Lower leg skin (tissue), 3 donors: ENCODE measurements around the gene CFDP1.
"Not testable (repeated sequence)": the region's sequence is repeated elsewhere in the genome, so short reads cannot be mapped to it uniquely, and the experiment has no call there.

Source experiments
- POLR2A ChIP-seq, 2 donors: fragments of 450-650 bp; IDR thresholded peaks; one replicate each; pipeline ENCODE4 v1.6.1; 2016 to 2017; ENCODE audit warnings: antibody characterized with exemption in 2 of 2, mild to moderate bottlenecking in 1 of 2, moderate library complexity in 1 of 2
- TF ChIP-seq, protein P1 (sequence below), 3 donors: fragments of 450-650 bp; IDR thresholded peaks; one replicate each; pipeline ENCODE4 v1.5.1; 2016; ENCODE audit warnings: antibody characterized with exemption in 3 of 3, mild to moderate bottlenecking in 3 of 3, moderate library complexity in 2 of 3

DNA sequence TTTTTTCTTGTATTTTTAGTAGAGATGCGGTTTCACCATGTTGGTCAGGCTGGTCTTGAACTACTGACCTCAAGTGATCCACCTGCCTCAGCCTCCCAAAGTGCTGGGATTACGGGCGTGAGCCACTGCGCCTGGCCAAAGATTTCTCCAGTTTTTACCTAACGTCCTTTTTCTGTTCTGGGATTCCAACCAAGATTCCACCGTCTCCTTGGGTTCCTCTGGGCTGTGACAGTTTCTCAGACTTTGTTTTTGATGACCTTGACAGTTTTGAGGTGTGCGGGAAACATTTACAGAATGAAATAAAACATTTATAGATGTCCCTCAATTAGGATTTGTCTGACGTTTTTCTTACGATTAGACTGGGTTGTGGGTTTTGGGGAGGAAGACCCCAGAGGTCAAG is 163.9 kb downstream of the CFDP1 start:
- TF ChIP-seq, protein P1, sequence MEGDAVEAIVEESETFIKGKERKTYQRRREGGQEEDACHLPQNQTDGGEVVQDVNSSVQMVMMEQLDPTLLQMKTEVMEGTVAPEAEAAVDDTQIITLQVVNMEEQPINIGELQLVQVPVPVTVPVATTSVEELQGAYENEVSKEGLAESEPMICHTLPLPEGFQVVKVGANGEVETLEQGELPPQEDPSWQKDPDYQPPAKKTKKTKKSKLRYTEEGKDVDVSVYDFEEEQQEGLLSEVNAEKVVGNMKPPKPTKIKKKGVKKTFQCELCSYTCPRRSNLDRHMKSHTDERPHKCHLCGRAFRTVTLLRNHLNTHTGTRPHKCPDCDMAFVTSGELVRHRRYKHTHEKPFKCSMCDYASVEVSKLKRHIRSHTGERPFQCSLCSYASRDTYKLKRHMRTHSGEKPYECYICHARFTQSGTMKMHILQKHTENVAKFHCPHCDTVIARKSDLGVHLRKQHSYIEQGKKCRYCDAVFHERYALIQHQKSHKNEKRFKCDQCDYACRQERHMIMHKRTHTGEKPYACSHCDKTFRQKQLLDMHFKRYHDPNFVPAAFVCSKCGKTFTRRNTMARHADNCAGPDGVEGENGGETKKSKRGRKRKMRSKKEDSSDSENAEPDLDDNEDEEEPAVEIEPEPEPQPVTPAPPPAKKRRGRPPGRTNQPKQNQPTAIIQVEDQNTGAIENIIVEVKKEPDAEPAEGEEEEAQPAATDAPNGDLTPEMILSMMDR (IDR thresholded peaks at IDR 0.05): not testable (repeated sequence)
- not testable (repeated sequence) for TF ChIP-seq POLR2A (IDR thresholded peaks at IDR 0.05)
